ENCODE measurements around the gene PLS3.

The PLS3 gene

DNA sequence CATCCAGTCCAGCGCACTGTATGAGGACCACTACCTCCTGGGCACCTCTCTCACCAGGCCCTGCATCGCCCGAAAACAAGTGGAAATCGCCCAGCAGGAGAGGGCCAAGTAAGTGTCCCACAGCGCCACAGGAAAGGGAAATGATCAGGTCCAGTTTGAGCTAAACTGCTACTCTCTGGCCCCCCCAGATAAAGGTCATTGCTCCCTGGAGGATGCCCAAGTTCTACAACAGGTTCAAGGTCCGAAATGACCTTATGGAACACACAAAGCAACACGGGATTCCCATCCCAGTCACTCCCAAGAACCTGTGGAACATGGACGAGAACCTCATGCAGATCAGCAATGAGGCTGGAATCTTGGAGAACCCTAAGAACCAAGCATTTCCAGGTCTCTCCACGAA, 104.1 kb downstream of the PLS3 start:
- DNase-seq (ENCODE audit: low read depth): no peak
- TF ChIP-seq, protein P1, sequence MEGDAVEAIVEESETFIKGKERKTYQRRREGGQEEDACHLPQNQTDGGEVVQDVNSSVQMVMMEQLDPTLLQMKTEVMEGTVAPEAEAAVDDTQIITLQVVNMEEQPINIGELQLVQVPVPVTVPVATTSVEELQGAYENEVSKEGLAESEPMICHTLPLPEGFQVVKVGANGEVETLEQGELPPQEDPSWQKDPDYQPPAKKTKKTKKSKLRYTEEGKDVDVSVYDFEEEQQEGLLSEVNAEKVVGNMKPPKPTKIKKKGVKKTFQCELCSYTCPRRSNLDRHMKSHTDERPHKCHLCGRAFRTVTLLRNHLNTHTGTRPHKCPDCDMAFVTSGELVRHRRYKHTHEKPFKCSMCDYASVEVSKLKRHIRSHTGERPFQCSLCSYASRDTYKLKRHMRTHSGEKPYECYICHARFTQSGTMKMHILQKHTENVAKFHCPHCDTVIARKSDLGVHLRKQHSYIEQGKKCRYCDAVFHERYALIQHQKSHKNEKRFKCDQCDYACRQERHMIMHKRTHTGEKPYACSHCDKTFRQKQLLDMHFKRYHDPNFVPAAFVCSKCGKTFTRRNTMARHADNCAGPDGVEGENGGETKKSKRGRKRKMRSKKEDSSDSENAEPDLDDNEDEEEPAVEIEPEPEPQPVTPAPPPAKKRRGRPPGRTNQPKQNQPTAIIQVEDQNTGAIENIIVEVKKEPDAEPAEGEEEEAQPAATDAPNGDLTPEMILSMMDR (conservative IDR thresholded peaks at IDR 0.05; ENCODE audit: control insufficient read depth, insufficient read depth, low read depth, low read length): no peak
- no peak overlapping the region for H3K4me3 ChIP-seq (ENCODE audit: control insufficient read depth, low read depth, low read length)

DNA sequence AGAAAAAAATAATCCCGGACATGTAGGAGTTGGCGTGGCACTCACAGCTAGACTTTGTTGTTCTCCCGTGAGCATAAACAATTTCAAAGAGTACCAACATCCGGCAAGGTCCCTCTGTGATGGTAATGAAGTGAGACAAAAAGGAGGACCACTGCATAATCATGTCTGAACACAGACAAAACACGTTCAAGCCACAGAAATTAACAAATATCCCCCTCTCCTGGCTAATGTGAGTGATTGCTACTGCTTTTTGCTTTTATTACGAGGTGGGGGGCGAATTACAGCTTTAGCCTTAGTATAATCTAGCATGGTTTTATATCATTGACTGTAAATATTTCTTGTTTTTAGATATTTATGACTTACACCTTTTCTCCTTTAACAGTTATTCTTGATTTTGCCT, 118.5 kb downstream of the PLS3 start:
- TF ChIP-seq, protein P1 (conservative IDR thresholded peaks at IDR 0.05; ENCODE audit: control insufficient read depth, insufficient read depth, low read depth, low read length): peak; percentile 56
- DNase-seq (ENCODE audit: low read depth): peak; percentile 46
- no peak overlapping the region for H3K4me3 ChIP-seq (ENCODE audit: control insufficient read depth, low read depth, low read length)

DNA sequence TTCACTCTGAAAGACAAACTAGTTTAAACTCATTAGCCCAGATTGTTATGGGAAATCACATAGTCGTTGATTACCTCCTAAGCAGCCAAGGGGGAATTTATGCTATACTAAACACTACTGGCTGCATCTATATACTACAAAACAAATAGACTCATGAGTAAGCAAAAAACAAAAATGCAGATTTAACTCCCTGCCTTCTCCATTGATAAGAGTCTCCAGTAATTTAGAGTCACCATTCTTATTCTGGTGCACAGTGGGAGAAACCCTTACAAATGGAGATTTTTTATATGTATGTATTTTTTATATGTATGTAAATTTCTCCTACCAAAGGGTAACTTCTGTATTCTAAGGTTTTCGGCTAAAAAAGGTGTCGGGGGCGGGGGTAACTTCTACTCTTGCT, 126.6 kb downstream of the PLS3 start:
- TF ChIP-seq, protein P1 (conservative IDR thresholded peaks at IDR 0.05; ENCODE audit: control insufficient read depth, insufficient read depth, low read depth, low read length): no peak
- no peak overlapping the region for H3K4me3 ChIP-seq (ENCODE audit: control insufficient read depth, low read depth, low read length)
- DNase-seq (ENCODE audit: low read depth): no peak

DNA sequence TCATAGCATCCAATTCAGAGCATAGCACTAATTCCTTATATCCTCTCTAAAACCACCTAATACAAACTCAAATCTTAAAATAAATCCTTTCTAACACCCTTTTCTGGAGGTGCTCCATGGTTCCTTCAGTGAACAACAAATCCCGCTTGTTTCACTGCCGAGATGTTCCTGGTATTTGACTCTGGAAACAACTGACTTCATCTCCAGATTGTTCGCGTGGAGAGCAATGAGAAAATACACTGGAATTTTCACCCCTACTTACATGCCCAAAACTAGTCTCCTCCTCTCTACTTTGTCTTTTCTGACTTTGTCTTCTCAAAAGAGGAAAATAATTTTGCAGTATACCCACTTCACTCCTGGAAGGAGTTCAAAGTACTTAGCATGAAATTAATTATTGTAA, 129.0 kb downstream of the PLS3 start:
- no peak overlapping the region for H3K4me3 ChIP-seq (ENCODE audit: control insufficient read depth, low read depth, low read length)
- DNase-seq (ENCODE audit: low read depth): peak; percentile 24
- TF ChIP-seq, protein P1 (conservative IDR thresholded peaks at IDR 0.05; ENCODE audit: control insufficient read depth, insufficient read depth, low read depth, low read length): no peak

DNA sequence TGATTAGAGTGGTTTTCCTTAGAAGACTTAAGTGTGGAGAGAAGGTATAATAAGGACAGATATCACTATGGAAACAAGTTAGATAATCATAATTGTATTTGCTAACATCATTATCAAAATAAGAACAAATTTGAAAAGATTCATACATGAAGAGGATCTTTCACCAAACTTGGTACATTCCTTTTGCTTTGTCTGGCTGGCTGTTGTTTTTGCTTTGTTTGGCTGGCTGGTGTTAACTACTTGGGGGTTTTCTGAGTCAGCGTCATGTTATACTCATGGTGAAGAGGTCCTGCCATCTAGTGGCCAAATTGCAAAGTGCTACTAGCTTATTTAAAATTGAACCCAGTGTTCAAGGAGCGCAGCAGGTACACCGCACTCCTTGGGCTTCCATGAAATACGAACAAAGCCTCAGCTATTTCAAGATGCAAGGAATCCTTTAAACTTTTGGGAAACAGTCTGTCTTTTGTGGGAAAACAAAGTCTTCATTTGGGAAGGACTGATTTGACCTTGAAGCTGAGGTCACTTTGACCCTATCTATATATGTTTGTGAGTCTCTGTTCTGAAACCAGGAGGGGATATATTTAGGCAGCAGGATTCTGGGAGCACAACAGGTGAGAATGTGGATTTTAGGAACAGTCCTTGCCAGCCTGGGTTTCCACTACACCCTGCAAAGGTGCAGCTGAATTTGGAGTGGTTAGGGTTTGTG, 129.7 kb downstream of the PLS3 start:
- DNase-seq (ENCODE audit: low read depth): peak; percentile 85
- H3K4me3 ChIP-seq (ENCODE audit: control insufficient read depth, low read depth, low read length): no peak overlapping the region

DNA sequence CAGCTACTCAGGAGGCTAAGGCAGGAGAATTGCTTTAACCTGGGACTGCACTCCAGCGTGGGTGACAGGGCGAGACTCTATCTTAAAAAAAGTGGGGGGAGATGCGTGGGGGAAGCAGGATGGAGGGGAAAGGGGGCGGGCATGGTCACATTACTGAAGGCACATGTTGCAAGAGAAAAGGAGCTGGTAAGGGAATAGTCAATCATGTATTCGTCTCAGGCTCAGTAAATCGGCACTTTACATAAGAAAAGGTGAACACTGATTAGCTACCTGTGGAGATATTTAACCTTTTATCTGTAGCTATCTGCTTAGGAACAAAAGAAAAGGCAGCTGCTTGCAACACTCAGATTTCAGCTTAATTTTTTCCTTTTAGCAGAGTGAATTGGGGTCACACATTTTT, 132.5 kb downstream of the PLS3 start:
- H3K4me3 ChIP-seq (ENCODE audit: control insufficient read depth, low read depth, low read length): no peak overlapping the region
- no peak for DNase-seq (ENCODE audit: low read depth)
- TF ChIP-seq, protein P1 (conservative IDR thresholded peaks at IDR 0.05; ENCODE audit: control insufficient read depth, insufficient read depth, low read depth, low read length): no peak

More for the DNA sequence above, 129.7 kb downstream of the PLS3 start:
- TF ChIP-seq, protein P1 (conservative IDR thresholded peaks at IDR 0.05; ENCODE audit: control insufficient read depth, insufficient read depth, low read depth, low read length): peak; percentile 87

Data from fibroblast of mammary gland (primary cell).